NCI-H748 (cell line): ENCODE data around the gene CPA2.
"Not testable (repeated sequence)": the region's sequence is repeated elsewhere in the genome, so short reads cannot be mapped to it uniquely, and the experiment has no call there.

Source experiments
- DNase-seq: peaks from one replicate; lab custom pipeline; 2025; ENCODE audit not compliant: unreplicated experiment; lab: John Stamatoyannopoulos, UW

CPA2 gene

DNA sequence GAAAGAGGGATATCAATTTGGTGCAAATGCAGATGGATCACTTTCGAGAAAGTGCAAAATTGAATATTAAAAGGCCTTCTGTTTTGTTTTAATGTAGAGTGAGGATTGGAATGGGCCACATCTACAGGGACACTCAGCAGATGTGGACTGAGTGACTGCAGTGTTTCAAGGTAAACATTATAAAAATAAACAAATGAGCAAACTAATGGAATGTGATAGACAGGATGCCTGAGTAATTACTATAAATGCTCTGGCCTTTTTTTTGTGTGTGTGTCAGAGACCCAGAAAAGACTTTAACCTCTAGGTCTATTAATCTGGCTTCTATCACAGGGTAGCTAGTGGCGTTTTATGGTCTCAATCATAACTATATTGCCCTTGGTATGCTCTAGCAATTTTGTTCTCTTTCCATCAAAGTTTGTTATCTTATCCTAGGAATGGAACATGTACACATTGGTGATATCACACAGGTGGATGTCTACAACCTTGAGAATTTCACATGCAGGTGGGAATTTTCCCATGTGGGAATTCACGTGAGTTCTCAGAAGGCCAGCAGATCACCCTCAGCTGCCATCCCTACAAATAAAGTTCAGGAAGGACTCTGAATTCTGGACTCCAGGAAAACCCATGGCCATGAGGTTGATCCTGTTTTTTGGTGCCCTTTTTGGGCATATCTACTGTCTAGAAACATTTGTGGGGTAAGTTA is at the start of gene CPA2:
Gene CPA2, plus strand, starts transcription at position 606 of the 703 bp plus-strand sequence. Its CDS starts 19 bp downstream, at position 625.
- DNase-seq, result no peak

DNA sequence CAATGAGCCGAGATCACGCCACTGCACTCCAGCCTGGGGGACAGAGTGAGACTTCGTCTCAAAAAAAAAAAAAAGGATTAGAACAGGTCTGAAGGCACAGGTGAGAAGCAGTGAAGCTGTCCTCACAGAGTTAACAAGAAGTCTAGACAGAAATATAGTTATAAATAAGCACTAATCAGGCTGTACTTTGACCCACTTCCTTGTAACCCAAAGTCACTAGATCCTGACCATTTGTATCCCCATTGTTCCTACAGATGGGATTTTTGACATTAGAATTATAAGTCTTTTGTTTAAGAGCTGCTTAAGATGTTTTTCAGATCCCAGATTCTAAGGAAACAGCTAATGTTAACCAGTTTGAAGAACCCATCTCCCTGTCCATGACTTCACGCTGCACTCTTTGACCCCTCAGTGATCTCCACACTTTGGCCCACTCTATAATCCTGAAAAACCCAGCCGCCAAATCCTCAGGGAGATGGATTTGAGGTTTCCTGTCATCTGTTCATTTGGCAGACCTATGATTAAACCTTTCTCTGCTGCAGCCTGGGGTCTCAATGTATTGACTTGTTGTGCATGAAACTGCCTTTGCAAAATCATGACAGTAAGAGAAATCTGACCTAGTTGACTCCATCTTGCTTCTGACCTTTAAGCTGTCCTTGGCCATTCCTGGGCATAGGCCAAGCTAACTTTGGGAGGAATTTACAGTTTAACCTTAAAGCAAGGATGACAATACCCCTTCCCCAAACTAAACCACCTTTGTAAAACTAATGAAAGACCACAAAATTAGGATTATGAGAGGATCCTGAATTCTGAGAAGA is 47.6 kb upstream of the CPA2 start:
- no peak for DNase-seq

DNA sequence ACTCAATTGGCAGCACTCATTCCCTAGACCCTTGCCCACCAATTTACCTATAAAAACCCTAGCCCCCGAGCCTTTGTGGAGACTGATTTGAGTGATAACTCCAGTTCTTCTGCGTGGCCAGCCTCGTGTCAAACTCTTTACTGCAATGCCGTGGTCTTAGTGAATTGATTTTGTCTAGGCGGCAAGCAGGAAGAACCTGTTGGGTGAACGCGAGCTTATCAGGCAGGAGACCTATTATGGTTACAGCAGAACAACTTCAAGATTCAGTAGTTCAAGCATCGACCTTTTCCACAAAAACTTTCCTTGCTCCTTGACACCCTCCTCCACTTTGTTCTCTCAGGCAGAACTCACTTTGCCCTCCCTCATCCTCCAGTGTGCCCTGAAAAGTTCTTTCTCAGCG is 46.8 kb upstream of the CPA2 start:
- no peak for DNase-seq

DNA sequence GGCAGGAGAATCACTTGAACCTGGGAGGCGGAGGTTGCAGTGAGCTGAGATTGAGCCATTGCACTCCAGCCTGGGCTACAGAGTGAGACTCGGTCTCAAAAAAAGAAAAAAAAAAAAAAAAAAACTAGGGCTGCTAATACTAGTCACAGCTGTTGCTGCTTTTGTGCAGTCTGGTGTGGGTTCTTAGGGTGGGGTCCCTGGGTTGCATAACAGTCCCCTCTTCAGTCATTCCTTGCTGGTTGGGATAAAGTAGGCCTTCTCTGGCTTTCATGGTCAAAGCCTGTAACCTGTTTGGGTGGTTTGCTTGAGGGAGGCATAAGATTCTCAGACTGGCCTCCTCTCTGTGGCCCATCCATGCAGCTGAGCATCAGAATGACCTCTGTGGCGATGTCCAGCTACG is 44.9 kb upstream of the CPA2 start:
- no peak for DNase-seq

DNA sequence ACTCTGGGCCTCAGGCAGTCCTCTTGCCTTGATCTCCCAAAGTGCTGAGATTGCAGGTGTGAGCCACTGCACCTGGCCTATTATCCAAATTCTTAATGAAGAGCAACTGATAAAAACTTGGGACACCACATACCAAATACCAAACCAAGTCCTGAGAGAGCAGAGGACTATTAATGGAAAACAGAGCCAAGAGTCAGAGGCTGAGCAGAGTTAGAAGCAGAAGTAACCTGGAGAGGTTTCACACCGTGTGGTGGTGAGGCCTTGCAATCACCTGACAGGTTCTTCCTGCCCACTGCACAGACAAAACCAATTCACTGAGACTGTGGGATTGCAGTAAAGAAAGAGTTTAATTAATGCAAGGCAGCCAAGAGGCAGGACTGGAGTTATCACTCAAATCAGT is 43.0 kb upstream of the CPA2 start:
- no peak for DNase-seq

DNA sequence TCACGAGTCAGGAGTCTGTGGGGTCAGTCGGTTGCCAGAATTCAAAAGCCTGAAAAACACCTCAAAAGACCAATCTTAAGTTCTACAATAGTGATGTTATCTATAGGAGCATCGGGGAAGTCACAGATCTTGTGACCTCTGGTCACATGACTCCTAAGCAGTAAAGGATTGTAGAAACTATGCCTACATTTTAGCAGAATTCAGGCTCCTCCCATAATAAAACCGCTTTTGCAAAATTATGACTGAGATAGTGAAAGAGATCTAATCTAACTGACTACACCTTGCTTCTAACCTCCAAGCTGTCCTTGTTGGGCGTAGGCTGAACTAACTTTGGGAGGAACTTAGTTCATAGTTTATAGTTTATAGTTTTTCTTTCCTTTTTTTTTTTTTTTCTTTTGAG is 42.5 kb upstream of the CPA2 start:
- DNase-seq, result no peak

DNA sequence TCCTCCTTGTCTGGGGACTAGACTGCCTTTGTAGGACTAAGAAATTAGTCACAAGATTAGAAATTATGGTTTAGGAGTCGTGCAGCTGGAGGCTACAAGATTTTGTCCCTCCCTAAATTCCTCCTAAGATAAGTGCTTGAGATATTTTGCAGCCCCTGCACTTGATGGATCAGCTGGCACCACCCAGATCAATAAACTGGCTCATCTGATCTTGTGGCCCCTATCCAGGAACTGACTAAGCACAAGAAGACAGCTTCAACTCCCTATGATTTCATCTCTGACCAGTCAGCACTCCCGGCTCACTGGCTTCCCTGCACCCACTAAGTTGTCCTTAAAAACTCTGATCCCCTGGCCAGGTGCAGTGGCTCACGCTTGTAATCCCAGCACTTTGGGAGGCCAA is 41.7 kb upstream of the CPA2 start:
- not testable (repeated sequence) for DNase-seq

DNA sequence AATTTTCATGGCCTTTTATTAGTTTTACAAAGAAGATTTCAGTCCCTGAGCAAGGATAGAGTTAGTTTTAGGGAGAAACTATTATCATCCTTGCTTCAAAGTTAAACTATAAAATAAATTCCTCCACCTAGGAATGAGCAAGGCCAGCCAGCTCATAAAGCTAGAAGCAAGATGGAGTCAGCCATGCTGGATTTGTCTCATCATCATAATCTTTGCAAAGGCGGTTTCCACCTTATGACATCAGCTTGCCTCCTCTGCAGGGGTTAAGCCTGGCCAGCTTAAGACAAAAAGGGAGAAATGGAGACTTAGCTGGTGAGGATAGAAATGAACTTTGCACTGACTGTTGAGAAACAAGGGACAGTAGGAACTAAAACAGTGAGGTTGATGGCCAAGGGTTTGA is 40.3 kb upstream of the CPA2 start:
- DNase-seq, result no peak

DNA sequence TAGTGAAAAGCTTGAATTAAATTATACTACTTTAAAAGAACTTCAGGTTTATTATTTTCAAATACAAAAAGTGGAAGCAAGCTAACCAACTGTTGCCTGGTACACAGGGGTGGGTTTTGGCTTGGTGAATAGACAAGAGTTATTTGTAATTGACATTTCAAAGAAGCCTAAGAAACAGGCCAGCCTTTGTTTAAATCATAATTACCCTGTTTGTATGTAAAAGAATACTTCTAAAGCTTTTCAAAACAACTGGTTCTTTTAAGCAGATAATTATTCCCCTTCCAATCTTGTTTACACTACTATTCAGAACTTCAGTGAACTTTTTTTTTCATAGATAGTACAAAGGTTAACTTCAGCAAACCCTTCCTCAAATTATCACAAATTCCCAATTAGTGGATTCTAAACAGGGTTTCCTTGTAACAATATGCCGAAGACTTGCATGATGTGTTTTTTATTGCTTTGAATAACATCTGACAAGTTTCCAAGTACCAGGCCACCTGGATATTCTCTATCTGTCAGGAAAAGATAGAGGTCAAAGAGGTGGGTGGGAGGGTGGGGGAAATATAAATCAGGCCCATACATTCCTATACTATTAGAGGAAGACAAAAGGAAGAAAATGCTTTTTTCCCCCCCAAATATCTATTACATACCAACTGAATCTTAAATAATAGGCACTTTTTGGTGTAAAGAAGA is 38.6 kb upstream of the CPA2 start:
- DNase-seq, result peak; percentile 73

DNA sequence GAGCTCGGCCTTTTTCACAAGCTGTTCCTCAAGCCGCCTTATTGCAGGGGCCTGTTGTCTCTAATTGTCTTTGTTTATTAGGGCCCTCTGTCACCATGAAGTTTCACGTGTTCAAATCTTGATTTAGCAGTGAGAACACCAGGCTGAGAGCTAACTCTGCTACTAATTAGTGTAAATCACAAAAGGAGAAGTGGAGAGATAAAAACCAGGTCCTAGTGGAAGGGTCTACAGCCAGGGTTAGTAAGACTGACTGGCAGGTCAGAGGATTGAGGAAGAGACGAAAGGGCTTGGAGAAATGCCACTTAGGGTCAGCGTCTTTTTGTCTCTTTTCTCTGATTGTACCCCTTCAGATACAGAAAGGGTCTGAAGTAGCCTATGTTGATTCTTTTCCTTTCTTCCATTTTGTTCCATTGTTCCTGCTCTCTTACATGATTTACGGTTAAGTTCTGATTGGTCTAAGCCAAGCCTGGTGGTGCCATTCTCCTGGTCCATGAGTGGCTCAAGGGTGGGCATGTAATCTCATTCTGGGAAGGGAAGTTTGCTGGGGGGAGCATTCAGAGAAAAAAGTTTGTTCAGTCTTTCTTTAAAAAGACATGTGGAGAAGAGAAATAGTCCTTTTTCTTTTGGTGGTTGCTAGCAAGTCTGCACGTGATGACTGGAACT is 37.7 kb upstream of the CPA2 start:
- no peak for DNase-seq

DNA sequence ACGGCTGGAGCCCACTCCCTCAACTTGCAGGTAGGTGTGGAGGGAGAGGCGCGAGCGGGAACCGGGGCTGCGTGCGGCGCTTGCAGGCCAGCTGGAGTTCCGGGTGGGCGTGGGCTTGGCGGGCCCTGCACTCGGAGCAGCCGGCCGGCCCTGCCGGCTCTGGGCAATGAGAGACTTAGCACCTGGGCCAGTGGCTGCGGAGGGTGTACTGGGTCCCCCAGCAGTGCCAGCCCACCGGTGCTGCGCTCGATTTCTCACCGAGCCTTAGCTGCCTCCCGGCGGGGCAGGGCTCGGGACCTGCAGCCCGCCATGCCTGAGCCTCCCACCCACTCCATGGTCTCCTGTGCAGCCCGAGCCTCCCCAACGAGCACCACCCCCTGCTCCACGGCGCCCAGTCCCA is 36.7 kb upstream of the CPA2 start:
- not testable (repeated sequence) for DNase-seq

DNA sequence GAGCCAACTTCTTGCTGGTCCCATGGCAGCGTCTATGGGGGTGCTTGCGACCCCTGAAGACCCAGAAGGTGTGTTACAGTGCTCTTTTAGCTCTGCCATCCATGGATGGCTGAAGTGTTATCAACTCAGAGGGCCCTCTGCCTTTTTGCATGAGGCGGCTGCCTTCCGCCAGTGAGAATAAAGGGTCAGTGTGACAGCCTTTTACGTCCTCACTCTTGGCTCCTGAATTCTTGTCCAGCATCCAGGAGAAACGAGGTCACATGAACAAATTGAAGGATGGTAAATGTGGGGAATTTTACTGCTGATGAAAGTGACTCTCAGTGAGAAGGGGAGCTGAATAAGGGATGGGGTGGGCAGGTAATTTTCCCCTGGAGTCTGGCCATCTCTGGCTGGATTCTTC is 34.9 kb upstream of the CPA2 start:
- no peak for DNase-seq

DNA sequence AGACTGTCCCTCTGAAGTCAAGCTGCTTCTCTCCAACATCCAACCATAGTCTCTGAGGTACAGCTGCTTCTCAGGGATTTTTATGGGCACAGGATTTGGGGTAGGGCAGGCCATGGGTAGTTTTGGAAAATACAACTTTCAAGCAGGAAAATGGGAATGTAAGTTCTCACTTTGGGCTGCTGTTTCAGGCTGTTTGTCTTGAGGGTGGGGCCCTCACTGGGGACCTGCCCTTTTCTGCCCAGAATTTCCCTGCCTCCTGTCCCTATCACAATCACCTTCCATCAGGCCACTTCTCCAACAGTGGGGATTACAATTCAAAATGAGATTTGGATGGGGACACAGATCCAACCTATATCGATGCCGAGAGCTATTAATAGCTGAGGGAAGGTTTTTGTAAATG is 34.5 kb upstream of the CPA2 start:
- no peak for DNase-seq

DNA sequence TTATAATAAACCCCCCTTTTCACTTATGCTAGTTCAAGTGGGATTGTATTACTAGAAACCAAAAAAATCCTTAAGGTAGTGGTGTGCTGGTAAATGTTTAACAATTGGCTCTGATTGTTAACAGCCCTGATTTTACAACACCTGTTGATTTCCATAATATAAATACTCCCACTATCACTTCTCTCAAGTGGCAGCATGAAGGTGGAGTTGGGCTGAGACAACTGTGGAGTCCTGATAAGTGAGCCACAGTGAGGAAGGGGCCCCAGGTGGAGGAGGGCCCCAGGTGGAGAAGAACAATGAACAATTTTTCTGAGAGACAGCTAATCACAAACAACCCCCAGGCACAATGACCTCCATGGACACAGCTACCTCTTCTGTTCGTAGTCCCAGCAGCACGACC is 32.6 kb upstream of the CPA2 start:
- no peak for DNase-seq

DNA sequence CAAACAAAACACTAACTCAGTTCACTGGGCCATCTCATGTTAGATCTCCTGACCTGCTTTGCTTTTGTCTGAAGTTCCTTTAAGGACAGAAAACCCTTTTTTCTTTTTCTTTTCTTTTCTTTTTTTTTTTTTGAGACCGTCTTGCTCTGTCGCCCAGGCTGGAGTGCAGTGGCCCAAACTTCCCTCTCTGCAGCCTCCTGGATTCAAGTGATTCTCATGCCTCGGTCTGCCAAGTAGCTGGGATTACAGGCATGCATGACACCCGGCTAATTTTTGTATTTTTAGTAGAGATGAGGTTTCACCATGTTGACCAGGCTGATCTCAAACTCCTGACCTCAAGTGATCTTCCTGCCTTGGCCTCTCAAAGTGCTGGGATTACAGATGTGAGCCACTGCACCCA is 30.3 kb upstream of the CPA2 start:
- not testable (repeated sequence) for DNase-seq

DNA sequence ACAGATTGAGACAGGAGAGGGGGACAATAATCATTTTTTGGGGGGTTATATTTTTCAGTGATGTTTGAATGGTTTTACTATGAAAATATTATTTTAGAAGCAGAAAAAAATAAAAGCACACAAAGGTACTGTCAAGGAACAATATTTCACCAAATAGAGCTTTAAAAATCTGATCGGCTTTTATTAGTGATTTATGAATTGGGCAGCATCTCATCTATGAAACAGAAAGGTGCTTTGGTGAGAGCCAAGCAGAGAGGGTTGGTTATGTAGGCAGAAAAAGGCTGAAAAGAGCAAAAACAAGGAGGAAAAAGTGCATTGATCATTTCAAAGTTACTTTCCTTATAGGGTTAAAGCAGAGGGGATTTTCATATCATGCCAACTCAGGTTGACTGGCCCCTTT is 26.4 kb upstream of the CPA2 start:
- no peak for DNase-seq

DNA sequence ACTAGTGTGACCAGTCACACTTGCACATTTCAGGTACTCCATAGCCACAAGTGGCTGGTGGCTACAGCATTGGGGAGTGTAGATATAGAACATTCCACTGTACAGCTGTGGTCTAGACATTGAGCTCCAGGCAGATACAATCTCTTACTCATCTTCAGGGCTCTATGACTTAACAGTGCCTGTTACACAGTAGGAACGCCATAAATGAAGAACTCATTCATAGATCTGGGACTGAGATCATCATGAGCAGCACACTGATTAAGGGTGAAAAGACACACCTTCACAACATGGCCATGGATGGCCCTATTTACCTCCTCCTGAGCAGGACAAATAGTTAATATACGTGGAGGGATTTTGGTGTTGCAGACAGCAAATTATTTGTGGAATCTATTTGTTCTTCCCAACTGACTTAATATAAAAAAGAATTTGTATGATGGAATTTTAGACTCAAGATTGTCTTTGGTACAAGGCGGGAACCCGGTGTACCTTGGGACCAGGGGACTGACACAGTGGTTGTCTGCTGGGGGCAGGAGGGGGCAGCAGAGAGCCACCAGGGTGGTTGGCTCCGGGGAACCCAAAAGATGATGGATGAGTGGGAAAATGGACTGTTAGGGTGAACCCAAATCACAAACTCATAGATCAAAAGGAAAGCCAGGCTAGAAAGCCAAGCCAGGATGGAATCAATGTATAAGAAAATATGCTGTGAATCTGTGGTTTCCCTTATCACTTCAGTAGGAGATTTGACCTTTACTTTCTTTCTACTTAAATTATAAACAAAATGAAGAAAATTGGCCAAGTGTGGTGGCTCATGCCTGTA is 24.3 kb upstream of the CPA2 start:
- peak; percentile 85 for DNase-seq

DNA sequence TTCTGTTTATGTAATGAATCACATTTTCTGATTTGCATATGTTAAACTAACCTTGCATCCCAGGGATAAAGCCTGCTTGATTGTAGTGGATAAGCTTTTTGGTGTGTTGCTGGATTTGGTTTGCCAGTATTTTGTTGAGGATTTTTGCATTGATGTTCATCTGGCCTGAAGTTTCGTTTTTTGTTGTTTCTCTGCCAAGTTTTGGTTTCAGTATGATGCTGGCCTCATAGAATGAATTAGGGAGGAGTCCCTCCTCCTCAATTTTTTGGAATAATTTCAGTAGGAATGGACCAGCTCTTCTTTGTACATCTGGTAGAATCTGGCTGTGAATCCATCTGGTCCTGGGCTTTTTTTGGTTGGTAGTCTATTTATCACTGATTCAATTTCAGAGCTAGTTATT is 23.2 kb upstream of the CPA2 start:
- DNase-seq, result not testable (repeated sequence)

DNA sequence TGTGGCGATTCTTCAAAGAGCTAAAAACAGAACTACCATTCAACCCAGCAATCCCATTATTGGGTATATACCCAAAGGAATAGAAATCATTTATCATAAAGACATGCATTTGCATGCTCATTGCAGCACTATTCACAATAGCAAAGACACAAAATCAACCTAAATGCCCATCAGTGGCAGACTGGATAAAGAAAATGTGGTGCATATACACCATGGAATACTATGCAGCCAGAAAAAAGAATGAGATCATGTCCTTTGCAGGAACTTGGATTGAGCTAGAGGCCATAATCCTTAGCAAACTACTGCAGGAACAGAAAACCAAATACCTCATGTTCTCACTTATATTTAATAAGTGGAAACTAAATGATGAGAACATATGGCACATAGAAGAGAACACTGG is 20.2 kb upstream of the CPA2 start:
- not testable (repeated sequence) for DNase-seq

DNA sequence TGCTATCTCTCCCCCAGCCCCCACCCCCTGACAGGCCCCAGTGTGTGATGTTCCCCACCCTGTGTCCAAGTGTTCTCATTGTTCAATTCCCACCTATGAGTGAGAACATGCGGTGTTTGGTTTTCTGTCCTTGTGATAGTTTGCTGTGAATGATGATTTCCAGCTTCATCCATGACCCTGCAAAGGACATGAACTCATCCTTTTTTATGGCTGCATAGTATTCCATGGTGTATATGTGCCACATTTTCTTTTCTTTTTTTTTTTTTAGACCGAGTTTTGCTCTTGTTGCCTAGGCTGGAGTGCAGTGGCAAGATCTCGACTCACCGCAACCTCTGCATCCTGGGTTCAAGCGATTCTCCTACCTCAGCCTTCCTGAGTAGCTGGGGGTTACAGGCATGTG is 17.8 kb upstream of the CPA2 start:
- not testable (repeated sequence) for DNase-seq

DNA sequence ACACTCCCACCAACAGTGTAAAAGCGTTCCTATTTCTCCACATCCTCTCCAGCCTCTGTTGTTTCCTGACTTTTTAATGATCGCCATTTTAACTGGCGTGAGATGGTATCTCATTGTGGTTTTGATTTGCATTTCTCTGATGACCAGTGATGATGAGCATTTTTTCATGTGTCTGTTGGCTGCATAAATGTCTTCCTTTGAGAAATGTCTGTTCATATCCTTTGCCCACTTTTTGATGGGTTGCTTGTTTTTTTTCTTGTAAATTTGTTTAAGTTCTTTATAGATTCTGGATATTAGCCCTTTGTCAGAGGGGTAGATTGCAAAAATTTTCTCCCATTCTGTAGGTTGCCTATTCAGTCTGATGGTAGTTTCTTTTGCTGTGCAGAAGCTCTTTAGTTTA is 17.0 kb upstream of the CPA2 start:
- not testable (repeated sequence) for DNase-seq
